Posterior cingulate gyrus (tissue), 11 donors: ENCODE measurements around the gene TPRN.

Source experiments
- DNase-seq, 10 donors: peaks; one replicate each; pipeline versions ENCODE4 v3.0.0 to v3.0.0-alpha.2; 2020 to 2021; ENCODE audit warnings: mixed read lengths in 3 of 10
- intact Hi-C: fragments of 100-400 bp; cut with DNase I; formaldehyde crosslinking; loops from one replicate; pipeline ENCODE4 v1.15.1; 2023

Gene TPRN

DNA sequence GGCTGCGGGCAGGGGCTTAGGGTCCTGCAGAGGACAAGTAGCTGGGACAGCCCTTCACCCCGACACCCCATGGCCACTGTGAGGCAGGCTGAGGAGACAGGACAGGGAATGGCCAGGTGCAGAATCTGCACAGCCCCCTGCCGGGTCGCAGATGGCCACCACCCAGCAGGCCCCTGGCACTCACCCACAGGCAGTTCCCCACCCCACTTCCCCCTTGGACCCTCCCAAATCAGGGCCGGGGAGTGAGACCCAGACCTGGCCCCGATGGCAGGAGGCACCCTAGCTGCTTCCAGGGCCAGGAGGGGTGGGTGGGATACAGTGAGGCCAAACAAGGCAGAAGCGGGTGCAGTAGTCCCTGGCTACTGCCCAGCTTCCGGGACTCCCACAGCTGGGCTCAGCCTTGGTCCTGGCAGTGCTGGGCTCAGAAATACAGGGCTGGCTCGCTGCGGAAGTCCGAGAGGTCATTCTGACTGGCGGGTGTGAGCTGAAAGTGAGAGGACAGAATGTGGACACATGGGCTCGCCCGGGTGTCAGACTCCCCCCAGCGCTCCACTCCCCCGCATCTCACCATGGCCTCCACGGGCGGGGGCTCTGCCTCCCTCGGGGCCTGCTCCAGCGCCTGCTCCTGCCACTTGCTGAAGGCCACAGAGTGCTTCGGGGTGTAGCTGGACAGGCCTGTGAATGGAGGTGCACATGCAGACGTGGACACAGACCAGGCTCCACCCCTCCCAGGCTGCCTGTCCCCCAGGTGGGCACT lies 8.7 kb downstream of the TPRN start:
- DNase-seq, result peak in 9 of 10 donors; percentile 49 to 96 (median 68)
- intact Hi-C loops, result no loop called here

GRCh38 chr9:137191245-137191644 lies 9.3 kb downstream of the TPRN start:
- intact Hi-C loops, result no loop called here

GRCh38 chr9:137190315-137190856 lies 10.2 kb downstream of the TPRN start:
- DNase-seq, result no peak
- intact Hi-C loops, result no loop called here

More at GRCh38 chr9:137191245-137191644, 9.3 kb downstream of the TPRN start:
- no peak for DNase-seq

DNA sequence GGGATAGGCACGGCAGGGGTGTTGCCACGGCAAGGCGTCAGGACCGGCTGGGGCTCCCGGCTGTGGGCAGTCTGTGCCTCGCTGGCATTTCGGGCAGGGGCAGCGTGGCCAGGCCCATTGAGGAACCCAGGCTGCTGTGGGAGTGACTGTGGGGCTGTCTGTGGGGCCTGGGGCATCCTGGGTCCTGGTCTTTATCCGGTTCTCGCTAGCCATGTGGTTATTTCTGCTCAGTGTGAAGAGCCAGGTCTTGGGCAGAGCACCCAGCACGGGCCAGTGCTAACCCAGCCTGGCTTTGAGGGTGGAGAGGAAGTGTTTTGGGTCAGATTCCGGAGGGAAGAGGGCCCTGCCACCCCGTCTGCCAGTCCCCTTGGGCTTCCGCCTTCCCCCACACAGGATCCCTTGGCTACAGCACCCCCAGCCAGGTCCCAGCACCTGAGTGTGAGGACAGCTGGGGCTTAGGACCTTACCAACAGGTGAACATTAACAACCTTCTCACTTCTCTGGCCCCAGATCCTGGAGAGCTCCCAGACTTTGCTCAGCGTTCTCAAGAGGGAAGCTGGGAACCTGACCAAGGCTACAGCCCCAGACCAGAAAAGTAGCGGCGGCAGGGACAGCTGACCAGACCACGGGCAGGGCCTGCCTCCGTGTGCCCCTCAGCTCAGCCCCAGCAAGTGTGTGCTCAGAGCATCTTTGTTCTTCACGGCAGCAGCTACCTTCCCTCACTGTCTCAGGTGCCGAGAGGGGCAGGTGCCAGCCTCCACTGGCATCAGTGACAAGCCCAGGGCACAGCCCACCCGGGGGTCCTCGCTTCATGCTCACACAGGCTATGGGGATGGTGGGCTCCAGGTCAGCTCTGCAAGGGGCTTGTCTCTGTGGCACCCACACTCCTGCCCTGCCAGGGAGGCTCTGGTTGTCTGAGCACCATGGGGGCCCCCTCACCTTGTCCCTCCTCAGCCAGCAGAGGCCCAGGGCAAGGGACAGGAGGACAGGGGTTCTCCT lies 10.9 kb downstream of the TPRN start:
- DNase-seq, result no peak
- intact Hi-C loops, result loop anchor here (2.0 to 5.0 kb wide), 2 partner anchors 33 to 48 kb away; partner anchors contain the start of gene RNF208

- intact Hi-C loops, result loop anchor here (1.0 to 5.0 kb wide), 3 partner anchors 17 to 49 kb away; partner anchors contain the start of genes NDOR1, RNF208 and TMEM203
- peak; percentile 85 to 98 (median 90) for DNase-seq
Observed at GRCh38 chr9:137188490-137189296, 11.8 kb downstream of the TPRN start, which contains the start of the genes ANAPC2 and SSNA1. Gene ANAPC2, minus strand, starts transcription at chr9:137188560. Its CDS starts 28 bp downstream, at chr9:137188532. Gene SSNA1, plus strand, starts transcription at chr9:137188676. Its CDS starts 51 bp downstream, at chr9:137188727.

- intact Hi-C loops, result loop anchor here (1.0 to 5.0 kb wide), 3 partner anchors 17 to 49 kb away; partner anchors contain the start of genes NDOR1, RNF208 and TMEM203
- DNase-seq, result no peak
Observed at GRCh38 chr9:137188086-137188489, 12.5 kb downstream of the TPRN start.

DNA sequence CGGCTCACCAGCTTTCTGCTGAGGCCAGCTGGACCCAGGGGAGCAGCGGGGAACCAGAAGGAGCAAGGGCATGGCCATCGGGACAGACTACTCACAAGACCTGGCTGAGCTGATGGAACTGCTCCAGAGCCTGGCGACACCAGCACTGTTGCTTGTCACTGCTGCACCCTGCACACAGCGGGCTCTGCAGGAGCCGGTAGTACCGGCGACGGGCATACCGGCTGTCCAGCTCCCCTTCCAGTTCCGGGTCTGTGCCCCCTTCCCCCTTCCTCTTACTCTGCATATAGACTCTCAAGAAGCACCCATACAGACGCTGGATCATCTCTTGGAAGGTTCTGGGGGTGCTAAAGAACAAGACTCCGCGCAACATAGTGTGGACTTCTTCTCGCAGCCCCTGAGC lies 13.2 kb downstream of the TPRN start:
- intact Hi-C loops, result loop anchor here (5.0 kb wide), 1 partner anchor 50 kb away; no protein-coding TSS in a partner anchor
- no peak for DNase-seq

GRCh38 chr9:137186385-137186784 lies 14.2 kb downstream of the TPRN start:
- intact Hi-C loops, result loop anchor here (5.0 kb wide), 1 partner anchor 51 kb away; no protein-coding TSS in a partner anchor
- DNase-seq, result no peak

- intact Hi-C loops, result loop anchor here (5.0 kb wide), 1 partner anchor 51 kb away; no protein-coding TSS in a partner anchor
- DNase-seq, result no peak
Observed at GRCh38 chr9:137185921-137186320, 14.6 kb downstream of the TPRN start.

- intact Hi-C loops, result loop anchor here (5.0 kb wide), 1 partner anchor 52 kb away; no protein-coding TSS in a partner anchor
- no peak for DNase-seq
Observed at GRCh38 chr9:137184881-137185660, 15.5 kb downstream of the TPRN start.

DNA sequence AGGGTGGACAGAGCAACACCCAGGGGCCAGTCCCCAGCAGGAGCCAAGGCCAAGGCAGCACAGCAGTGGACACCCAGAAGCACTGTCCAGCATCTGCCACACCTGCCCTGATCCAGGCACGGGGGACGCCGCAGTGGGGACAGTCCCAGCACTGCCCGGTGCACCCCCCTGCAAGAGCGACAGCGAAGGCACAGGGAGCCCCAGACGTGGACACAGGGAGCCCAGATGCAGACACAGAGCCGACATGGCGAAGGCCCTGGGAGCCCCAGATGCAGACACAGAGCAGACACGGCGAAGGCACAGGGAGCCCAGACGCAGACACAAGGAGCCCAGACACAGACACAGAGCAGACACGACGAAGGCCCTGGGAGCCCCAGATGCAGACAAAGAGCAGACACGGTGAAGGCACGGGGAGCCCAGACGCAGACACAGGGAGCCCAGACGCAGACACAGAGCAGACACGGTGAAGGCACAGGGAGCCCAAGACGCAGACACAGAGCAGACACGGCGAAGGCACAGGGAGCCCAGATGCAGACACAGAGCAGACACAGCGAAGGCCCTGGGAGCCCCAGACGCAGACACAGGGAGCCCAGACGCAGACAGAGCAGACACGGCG lies 16.5 kb downstream of the TPRN start:
- no peak for DNase-seq
- intact Hi-C loops, result no loop called here

DNA sequence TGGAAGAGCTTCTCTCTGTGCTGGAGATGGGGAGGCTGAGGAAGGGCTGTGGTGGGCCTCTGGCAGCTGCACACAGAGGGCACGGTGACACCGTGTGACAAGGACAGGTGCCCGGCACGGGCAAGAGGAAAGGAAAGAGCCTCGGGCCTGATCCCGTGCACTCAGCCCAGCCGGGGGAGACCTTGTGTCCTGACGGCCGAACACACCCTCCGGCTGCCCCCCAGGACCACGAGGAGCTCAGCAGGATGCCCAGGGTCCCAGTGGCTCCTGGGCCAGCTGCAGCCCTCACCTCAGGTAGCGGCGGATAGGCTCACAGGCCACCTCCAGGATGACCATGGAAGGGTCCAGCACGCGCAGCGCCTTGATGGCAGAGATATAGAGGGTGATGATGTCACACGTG lies 17.7 kb downstream of the TPRN start:
- no peak for DNase-seq
- intact Hi-C loops, result no loop called here

GRCh38 chr9:137181680-137182079 lies 18.9 kb downstream of the TPRN start:
- intact Hi-C loops, result no loop called here
- DNase-seq, result no peak

DNA sequence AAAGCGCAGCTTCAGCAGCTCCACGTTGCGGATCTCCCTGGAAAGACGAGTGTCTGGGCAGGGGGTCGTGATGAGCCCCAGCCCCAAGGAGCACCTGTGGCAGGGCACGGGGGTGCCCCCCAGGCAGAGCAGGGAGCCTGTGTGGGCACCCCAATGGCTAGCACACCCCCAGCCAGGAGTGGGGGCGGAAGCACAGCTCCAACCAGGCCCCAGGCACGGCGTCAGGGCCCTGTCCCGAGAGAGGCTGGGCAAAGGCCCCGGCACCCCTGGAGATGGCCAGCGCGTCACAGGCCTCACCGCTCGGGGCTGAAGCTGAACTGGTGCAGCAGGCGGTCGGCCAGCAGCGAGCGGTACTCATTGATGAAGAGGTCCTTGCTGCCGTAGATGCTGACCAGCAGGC lies 20.1 kb downstream of the TPRN start:
- intact Hi-C loops, result no loop called here
- DNase-seq, result no peak

- intact Hi-C loops, result no loop called here
Observed at GRCh38 chr9:137179761-137180160, 20.8 kb downstream of the TPRN start.

DNA sequence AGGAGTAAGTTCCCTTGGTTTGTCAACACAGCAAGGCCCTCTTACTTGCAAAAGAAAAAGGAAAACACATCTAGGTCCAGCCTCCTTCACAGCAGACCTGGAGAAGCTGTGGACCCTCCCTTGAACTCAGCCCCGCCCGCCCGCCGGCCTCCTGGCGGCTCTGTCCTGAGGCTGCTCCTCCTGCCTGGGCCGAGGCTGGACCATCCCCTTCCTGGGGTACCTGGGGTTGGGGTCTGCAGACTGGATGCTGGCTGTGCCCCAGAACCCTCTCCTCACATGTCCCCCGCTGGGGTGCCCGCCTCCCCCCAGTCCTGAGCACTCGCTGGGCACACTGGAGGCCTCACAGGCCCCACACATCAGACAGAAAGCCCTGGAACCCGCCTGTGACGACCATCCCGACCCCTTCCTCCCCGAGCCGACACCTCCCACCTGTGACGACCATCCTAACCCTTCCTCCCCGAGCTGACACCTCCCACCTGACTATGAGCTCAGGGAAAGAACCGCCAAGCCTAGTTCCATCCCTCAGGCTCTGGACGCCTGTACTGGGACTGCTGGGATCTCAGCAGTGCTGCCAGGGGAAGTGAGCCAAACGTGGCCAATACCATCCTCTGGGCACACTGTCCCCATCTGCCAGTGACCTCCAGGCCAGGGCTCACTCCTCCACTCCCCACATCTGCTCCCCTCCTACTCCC lies 21.5 kb downstream of the TPRN start:
- intact Hi-C loops, result no loop called here
- no peak for DNase-seq

More at GRCh38 chr9:137179761-137180160, 20.8 kb downstream of the TPRN start:
- no peak for DNase-seq

DNA sequence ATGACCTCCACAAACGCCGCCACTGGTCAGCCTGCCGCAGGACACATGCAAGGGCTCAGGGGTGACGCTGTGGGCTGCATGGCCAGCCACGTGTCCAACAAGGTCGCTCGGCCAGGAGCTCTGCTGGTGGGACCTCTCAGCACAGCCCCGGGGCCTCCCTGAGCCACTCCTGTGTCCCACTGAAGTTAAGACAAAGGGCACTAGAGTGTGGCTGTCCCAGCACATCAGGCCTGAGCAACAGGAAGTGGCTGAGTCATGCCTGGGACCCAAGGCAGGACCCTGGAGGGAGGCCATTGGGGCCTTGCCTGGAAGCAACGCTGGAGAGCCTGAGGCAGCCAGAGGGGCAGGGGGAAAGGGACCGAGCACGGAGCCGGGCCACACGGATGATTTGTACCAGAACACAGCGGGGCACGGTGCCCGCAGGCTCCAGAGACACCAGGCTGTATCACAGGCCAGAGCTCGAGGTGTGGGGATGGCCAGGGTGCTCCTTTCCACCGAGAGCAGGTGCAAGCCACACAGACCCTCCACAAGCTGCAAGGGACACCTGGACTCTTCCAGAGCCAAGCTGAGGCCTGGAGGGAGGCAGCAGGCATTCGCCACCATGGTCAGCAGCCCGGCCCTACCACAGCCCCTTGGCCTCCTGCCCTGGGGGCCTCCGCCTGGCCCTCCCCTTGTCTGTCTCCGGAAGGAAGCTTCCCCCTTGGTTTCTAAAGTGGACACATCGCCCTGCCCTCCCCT lies 22.2 kb downstream of the TPRN start:
- intact Hi-C loops, result no loop called here
- DNase-seq, result no peak
